Thoracic aorta endothelial cell (primary cell): ENCODE results near the gene UMPS. TPM values are rescaled to one million over a fixed set of nuclear protein-coding genes. Genes with fewer than 3 reads are reported as not detected.
A peak's percentile ranks its signal among the peaks of the same experiment; 100 is the strongest.

Source experiments
- small RNA-seq: library from RNA; depleted of rRNA; stranded (forward); fragments of <200 nt; gene quantifications from one replicate; pipeline ENCODE3, GENCODE V24; 2012
- total RNA-seq: library from RNA; depleted of rRNA; stranded (reverse); fragments of >200 nt; gene quantifications from 2 replicates; pipeline ENCODE4 v1.2.3, GENCODE V29; 2012

UMPS gene
- 44.9 and 45.3 TPM in 2 replicates for total RNA-seq

DNA sequence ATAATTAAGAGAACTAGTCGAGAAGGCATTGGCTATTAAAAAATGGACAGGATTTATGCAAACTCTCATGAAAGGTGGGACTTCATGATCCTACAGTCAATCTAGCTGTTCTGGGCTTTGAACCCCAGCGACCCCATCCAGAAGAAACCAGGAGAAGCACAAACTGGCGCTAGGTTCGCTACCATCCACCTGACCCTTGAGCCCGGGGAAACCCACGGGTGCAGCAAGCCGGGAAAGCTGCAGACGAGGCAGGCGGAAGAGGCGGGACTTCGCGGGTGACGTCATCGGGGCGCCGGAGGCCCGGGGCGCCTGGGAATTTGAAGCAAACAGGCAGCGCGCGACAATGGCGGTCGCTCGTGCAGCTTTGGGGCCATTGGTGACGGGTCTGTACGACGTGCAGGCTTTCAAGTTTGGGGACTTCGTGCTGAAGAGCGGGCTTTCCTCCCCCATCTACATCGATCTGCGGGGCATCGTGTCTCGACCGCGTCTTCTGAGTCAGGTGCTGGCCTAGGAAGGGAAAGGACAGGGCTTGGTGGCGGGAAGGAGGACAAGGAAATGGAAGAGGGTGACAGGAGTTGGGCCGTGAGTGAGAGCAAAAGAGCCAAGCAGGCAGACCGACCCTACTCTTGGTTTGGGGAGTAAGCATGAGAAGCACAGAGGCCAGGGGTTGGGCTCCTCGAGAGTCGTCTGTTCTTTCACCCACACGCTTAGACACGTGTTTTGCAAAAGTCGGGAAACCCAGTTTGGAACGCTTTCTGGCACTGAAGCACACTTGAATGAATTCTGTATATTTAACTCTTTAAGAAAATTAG, at the start of gene UMPS:
Gene UMPS (plus strand): TSS at position 324 of the 812 bp plus-strand sequence. CDS start 20 bp downstream, at position 344.

Small RNA genes lying within 50 kb of the gene (small RNA-seq; reads per million reads assigned to genes)
- gene MIR544B: 8.9 reads per million, percentile 91 among the genes with 10 or more reads in this experiment

Other genes starting within 250 kb of the UMPS start
- gene ITGB5, start 156.9 kb downstream of the UMPS start, total RNA-seq: 130 and 149 TPM in 2 replicates
- gene MUC13, start 204.3 kb downstream of the UMPS start, total RNA-seq: under 0.01 TPM in 1 of 2 replicates, not detected in the other